H1 (cell line): ENCODE data around the gene CORO2B. TPM values are rescaled to one million over a fixed set of nuclear protein-coding genes. Genes with fewer than 3 reads are reported as not detected.

Source experiments
- ZNF274 ChIP-seq: IDR thresholded peaks from 2 replicates; pipeline ENCODE4 v1.7.0; 2012; ENCODE audit warnings: low read length, borderline replicate concordance; ENCODE audit errors: extremely low read depth
- polyA plus RNA-seq, 7 experiments: library from polyadenylated mRNA; depleted of rRNA in 3 of 7; stranded (reverse) in 5 of 7; unstranded in 2 of 7; fragments of >200 nt in 5 of 7; fragments of 200-250 nt in 2 of 7; gene quantifications; 1 replicate in 5 of 7; 2 replicates in 1 of 7; 4 replicates in 1 of 7; pipeline versions ENCODE4 v1.2.1 to v1.2.3, GENCODE V29; 2011 to 2013; ENCODE audit warnings: missing spikeins in 2 of 7, mixed read lengths in 2 of 7
- total RNA-seq: library from RNA; stranded (reverse); fragmentation: NEBNext Ultra II Directional; extraction: Animal tissue kit (Norgen Biotek cat#: 25700); gene quantifications from 2 replicates; pipeline ENCODE4 v1.2.1, GENCODE V29; 2021

Gene CORO2B
- total and polyA plus RNA-seq, 2 of the 8 experiments (the other 6 are each of a cell fraction or from before 2014, with no cell fraction given) = 3.4 to 6.7 TPM

DNA sequence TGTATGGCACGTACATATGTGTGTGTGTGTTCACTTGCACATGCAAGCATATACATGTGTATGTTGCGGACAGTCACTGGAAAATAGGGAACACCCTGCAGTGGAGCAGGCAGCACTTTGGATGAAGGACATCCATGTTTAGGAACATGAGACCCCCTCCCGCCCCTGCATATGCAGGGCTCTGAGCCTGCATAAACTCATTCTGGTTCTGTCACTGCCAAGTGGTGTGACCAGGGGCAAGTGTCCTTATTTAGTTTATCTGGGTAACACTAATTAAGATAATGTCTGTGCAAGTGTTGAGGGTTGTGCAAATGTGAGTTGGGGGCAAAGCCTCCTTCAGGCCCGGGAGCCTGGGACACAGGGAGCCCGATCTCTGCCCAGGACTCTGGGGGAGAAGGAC is 105.7 kb downstream of the CORO2B start (continued):
- TF ChIP-seq ZNF274 = no peak
